Measurements from ENCODE around the gene GCDH.

DNA sequence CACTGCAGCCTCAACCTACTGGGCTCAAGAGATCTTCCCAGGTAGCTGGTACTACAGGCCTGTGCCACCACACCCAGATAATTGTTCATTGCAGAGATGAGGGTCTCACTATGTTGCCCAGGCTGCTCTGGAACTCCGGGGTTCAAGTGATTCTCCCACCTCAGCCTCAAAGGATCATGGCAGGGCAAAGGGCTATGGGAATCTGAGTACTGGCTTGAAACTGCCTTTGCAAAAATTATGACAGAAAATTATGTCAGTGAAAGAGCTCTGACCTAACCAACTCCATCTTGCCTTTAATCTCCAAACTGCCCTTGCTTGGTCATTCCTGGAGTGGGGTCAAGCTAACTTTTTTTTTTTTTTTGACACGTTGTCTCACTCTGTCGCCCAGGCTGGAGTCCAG is 8.4 kb upstream of the GCDH start:
- TF ChIP-seq, protein P1, sequence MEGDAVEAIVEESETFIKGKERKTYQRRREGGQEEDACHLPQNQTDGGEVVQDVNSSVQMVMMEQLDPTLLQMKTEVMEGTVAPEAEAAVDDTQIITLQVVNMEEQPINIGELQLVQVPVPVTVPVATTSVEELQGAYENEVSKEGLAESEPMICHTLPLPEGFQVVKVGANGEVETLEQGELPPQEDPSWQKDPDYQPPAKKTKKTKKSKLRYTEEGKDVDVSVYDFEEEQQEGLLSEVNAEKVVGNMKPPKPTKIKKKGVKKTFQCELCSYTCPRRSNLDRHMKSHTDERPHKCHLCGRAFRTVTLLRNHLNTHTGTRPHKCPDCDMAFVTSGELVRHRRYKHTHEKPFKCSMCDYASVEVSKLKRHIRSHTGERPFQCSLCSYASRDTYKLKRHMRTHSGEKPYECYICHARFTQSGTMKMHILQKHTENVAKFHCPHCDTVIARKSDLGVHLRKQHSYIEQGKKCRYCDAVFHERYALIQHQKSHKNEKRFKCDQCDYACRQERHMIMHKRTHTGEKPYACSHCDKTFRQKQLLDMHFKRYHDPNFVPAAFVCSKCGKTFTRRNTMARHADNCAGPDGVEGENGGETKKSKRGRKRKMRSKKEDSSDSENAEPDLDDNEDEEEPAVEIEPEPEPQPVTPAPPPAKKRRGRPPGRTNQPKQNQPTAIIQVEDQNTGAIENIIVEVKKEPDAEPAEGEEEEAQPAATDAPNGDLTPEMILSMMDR (IDR thresholded peaks at IDR 0.05; ENCODE audit: low read depth, low read length, poor library complexity, severe bottlenecking), result no peak
- no peak for TF ChIP-seq EZH2phosphoT487 (IDR thresholded peaks at IDR 0.05; ENCODE audit: borderline replicate concordance, low read length)
